SJCRH30 (cell line): ENCODE measurements around the gene KRTAP19-1. TPM values are rescaled to one million over a fixed set of nuclear protein-coding genes. Genes with fewer than 3 reads are reported as not detected.

Experiments
- DNase-seq, 2 experiments: peaks; one replicate each; pipeline ENCODE4 v3.0.0-alpha.2; 2015 to 2020
- H3K27ac ChIP-seq: fragments of 250-450 bp; sonication (Bioruptor Pico); 2 replicates; pipeline ENCODE4 v1.5.1; 2020; ENCODE audit warnings: mild to moderate bottlenecking, moderate library complexity
- H3K27me3 ChIP-seq: fragments of 250-450 bp; sonication (Bioruptor Pico); 2 replicates; pipeline ENCODE4 v1.5.1; 2020; ENCODE audit warnings: mild to moderate bottlenecking, moderate library complexity
- H3K36me3 ChIP-seq: fragments of 250-450 bp; sonication (Bioruptor Pico); 2 replicates; pipeline ENCODE4 v1.5.1; 2020; ENCODE audit warnings: mild to moderate bottlenecking, moderate library complexity
- H3K4me1 ChIP-seq: fragments of 250-450 bp; sonication (Bioruptor Pico); 2 replicates; pipeline ENCODE4 v1.5.1; 2020; ENCODE audit warnings: mild to moderate bottlenecking, moderate library complexity
- H3K4me3 ChIP-seq: fragments of 250-450 bp; sonication (Bioruptor Pico); 2 replicates; pipeline ENCODE4 v1.5.1; 2020; ENCODE audit warnings: mild to moderate bottlenecking, moderate library complexity
- H3K9me3 ChIP-seq: fragments of 250-450 bp; sonication (Bioruptor Pico); replicated peaks from 2 replicates; pipeline ENCODE4 v1.5.1; 2020; ENCODE audit warnings: mild to moderate bottlenecking, moderate library complexity
- total RNA-seq: library from RNA; depleted of rRNA; stranded (reverse); fragments of >200 nt; shearing (Covaris generic); gene quantifications from 2 replicates; pipeline ENCODE4 v1.2.3, GENCODE V29; 2014; rRNA removed

The KRTAP19-1 gene
- total RNA-seq, 1 experiment from 2014 or later, result not detected

DNA sequence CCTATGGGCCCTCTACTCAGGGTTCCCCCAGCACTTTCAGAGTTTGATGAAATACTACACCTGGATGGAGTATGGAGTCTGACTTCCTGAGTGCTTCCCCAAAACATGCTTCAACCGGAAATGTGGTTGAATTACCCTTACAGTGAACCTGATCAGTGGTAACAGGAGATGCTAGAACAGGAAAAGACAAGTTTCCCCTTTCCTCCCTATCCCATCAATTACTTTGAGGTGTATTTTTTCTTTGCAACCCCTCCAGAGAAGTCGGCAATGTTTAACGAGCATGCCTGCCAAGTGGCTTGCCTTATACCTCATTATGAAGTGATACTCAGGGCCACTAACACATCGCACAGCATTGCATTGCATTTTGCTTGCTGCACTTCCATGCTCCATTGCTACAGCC, 33.1 kb downstream of the KRTAP19-1 start:
- Histone ChIP-seq H3K27me3 (no peaks in the 10 kb centered on the region), H3K4me3 (no peak overlapping the region), H3K9me3 (no peaks in the 10 kb centered on the region), H3K27ac (no peak overlapping the region), H3K4me1 (no peaks in the 10 kb centered on the region), H3K36me3 (no peaks in the 10 kb centered on the region)
- DNase-seq, result no peak

DNA sequence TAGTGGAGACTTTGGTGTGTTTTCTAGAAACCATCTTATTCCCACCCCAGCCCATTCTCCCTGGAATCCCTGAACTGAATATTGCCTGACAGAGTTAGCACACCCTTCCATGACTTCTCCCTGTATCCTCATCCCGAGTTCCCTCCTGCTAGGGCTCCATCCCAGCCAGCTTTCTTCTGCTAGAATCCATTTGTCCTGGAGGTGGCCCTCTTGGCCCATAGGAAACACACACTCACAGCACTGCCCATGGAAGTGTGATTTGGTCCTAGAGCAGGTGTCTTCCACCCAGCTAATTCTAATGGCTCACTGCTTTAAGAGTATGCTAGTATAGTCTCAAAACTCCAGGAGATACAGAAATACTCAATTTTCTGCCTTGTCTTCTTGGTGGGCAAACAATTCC, 36.0 kb downstream of the KRTAP19-1 start:
- H3K4me1 ChIP-seq, result no peaks in the 10 kb centered on the region
- H3K9me3 ChIP-seq, result no peaks in the 10 kb centered on the region
- no peaks in the 10 kb centered on the region for H3K36me3 ChIP-seq
- no peak overlapping the region for H3K27ac ChIP-seq
- no peaks in the 10 kb centered on the region for H3K27me3 ChIP-seq
- no peak for DNase-seq
- no peak overlapping the region for H3K4me3 ChIP-seq

- H3K4me1 ChIP-seq, result no peaks in the 10 kb centered on the region
- H3K27ac ChIP-seq, result no peak overlapping the region
- H3K27me3 ChIP-seq, result no peaks in the 10 kb centered on the region
- no peak for DNase-seq
- H3K9me3 ChIP-seq, result no peaks in the 10 kb centered on the region
- no peaks in the 10 kb centered on the region for H3K36me3 ChIP-seq
- no peak overlapping the region for H3K4me3 ChIP-seq
Measured at GRCh38 chr21:30443226-30443625, 36.9 kb downstream of the KRTAP19-1 start.

DNA sequence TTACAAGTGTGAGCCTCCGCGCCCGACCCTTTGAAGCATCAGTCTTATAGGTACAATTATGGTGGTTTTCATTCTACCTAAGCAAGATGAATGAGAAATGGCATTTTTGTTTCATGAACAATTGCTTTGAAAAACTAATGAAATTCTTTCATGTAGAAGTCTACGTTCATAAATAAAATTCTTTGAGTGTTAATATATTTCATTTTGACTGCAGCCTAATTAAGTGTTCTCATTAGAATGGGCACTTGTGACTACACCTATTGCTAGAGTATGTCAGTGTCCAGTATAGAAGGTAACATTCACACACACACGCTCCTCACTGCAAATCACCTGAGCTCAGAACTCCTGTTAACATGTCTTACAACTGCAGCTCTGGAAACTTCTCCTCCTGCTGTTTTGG, 40.2 kb downstream of the KRTAP19-1 start, which contains the start of gene KRTAP15-1:
TSS of gene KRTAP15-1 (plus strand) at position 301 of the 400 bp plus-strand sequence. CDS start at position 354, 53 bp downstream.
- no peak within 1 kb of the TSS for H3K4me3 ChIP-seq
- H3K27me3 ChIP-seq, result no peaks in the 10 kb centered on the region
- no peaks in the 10 kb centered on the region for H3K36me3 ChIP-seq
- H3K27ac ChIP-seq, result no peak within 1 kb of the TSS
- H3K9me3 ChIP-seq, result no peaks in the 10 kb centered on the region
- H3K4me1 ChIP-seq, result no peaks in the 10 kb centered on the region
- no peak for DNase-seq

DNA sequence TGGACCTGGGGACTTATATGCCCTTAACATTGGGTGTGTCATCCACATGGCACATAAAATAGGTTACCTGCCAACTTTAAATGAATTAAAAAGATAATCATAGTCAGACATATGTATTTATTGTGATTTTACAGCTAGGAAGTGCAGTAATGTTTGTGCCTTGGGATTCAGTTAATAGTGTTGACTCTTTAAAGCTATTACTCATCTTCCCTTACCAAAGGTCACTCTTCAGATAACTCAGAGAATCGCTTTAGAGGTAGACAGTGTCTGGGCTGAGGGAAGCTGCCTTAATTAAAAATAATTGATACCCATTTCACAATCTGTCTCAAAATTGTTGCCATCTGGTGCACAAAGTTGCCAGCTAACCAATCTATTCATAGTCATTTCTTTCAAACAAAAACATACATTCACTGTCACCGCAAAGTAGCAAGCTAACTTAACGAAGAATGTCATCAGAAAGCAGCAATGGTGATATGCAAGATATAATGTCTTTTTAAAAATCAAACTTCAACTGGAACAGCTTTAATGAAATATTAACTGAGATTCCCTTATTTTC, 43.1 kb downstream of the KRTAP19-1 start:
- H3K36me3 ChIP-seq, result no peaks in the 10 kb centered on the region
- H3K4me3 ChIP-seq, result no peak overlapping the region
- H3K27ac ChIP-seq, result no peak overlapping the region
- H3K9me3 ChIP-seq, result no peaks in the 10 kb centered on the region
- DNase-seq, result no peak
- no peaks in the 10 kb centered on the region for H3K4me1 ChIP-seq
- H3K27me3 ChIP-seq, result no peaks in the 10 kb centered on the region

DNA sequence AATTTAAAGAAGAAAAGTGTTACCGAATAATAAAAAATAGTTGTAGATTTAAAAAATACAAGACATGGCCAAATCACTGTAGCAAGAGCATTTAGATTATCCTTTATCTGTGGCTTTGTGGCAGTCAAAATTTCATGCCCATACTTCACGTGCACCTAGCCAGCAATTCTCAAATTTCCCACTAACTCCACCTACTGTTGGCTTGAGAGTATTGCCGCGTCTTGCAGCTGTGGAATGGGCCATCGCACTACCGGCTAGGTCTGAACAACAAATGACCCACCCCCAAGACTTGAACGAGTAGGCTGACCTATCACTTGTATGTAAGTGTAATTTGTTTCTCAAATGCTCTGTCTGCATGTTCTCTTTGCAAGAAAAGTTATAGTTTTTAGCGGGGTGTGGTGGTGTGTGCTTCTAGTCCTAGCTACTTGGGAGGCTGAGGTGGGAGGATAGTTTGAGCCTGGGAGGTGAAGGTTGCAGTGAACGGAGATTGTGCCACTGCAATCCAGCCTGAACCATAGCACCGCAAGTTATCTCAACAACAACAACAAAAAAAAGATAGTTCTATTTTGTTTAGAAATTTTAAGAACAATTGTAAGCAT, 46.0 kb downstream of the KRTAP19-1 start:
- H3K27me3 ChIP-seq, result no peaks in the 10 kb centered on the region
- no peaks in the 10 kb centered on the region for H3K9me3 ChIP-seq
- no peak overlapping the region for H3K27ac ChIP-seq
- H3K4me3 ChIP-seq, result no peak overlapping the region
- H3K36me3 ChIP-seq, result no peaks in the 10 kb centered on the region
- H3K4me1 ChIP-seq, result no peaks in the 10 kb centered on the region
- peak; percentile 36 to 61 for DNase-seq

DNA sequence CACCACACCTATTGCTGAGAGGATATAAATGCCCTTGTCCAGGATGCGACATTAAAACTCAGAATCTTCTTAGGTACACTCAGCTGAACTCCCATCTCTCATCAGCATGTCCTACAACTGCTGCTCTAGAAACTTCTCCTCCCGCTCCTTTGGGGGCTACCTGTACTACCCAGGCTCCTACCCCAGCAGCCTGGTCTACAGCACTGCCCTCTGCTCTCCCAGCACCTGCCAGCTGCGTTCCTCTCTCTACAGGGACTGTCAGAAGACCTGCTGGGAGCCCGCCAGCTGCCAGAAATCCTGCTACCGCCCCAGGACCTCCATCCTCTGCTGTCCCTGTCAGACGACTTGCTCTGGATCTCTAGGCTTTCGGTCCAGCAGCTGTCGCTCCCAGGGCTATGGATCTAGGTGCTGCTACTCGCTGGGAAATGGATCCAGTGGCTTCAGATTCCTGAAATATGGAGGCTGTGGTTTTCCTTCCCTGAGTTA, 50.0 kb downstream of the KRTAP19-1 start, which contains the start of gene KRTAP13-4:
TSS of gene KRTAP13-4 (plus strand) at position 51 of the 486 bp plus-strand sequence. CDS start at position 107, 56 bp downstream.
- DNase-seq, result no peak
- H3K4me3 ChIP-seq, result no peak within 1 kb of the TSS
- H3K9me3 ChIP-seq, result no peaks in the 10 kb centered on the region
- H3K36me3 ChIP-seq, result no peaks in the 10 kb centered on the region
- H3K27ac ChIP-seq, result no peak within 1 kb of the TSS
- no peaks in the 10 kb centered on the region for H3K4me1 ChIP-seq
- H3K27me3 ChIP-seq, result no peaks in the 10 kb centered on the region

Other genes starting within 250 kb of the KRTAP19-1 start
- gene KRTAP24-1, start 197.4 kb downstream of the KRTAP19-1 start, total RNA-seq, result not detected in 2 replicates
- not detected in 2 replicates for gene KRTAP25-1, start 190.9 kb downstream of the KRTAP19-1 start, total RNA-seq
- gene KRTAP26-1, start 160.1 kb downstream of the KRTAP19-1 start, total RNA-seq, result not detected in 2 replicates
- not detected in 2 replicates for gene KRTAP27-1, start 142.7 kb downstream of the KRTAP19-1 start, total RNA-seq
- gene KRTAP23-1, start 131.8 kb downstream of the KRTAP19-1 start, total RNA-seq, result not detected in 2 replicates
- gene KRTAP13-2, start 108.1 kb downstream of the KRTAP19-1 start, total RNA-seq, result not detected in 2 replicates
- gene KRTAP13-1, start 84.3 kb downstream of the KRTAP19-1 start, total RNA-seq, result not detected in 2 replicates
- not detected in 2 replicates for gene KRTAP13-3, start 54.4 kb downstream of the KRTAP19-1 start, total RNA-seq
- not detected in 2 replicates for gene KRTAP13-4, start 50.1 kb downstream of the KRTAP19-1 start, total RNA-seq
- not detected in 2 replicates for gene KRTAP15-1, start 40.1 kb downstream of the KRTAP19-1 start, total RNA-seq
- gene KRTAP19-2, start 7.1 kb upstream of the KRTAP19-1 start, total RNA-seq, result not detected in 2 replicates
- not detected in 2 replicates for gene KRTAP19-3, start 11.6 kb upstream of the KRTAP19-1 start, total RNA-seq
- gene KRTAP19-4, start 16.8 kb upstream of the KRTAP19-1 start, total RNA-seq, result not detected in 2 replicates
- not detected in 2 replicates for gene KRTAP19-5, start 21.8 kb upstream of the KRTAP19-1 start, total RNA-seq
- gene KRTAP19-6, start 61.5 kb upstream of the KRTAP19-1 start, total RNA-seq, result not detected in 2 replicates
- gene KRTAP19-7, start 80.9 kb upstream of the KRTAP19-1 start, total RNA-seq, result not detected in 2 replicates
- gene KRTAP22-2, start 110.0 kb upstream of the KRTAP19-1 start, total RNA-seq, result not detected in 2 replicates
- gene KRTAP6-3, start 112.1 kb upstream of the KRTAP19-1 start, total RNA-seq, result not detected in 2 replicates
- gene KRTAP6-2, start 118.5 kb upstream of the KRTAP19-1 start, total RNA-seq, result not detected in 2 replicates
- gene KRTAP22-1, start 120.7 kb upstream of the KRTAP19-1 start, total RNA-seq, result not detected in 2 replicates
- not detected in 2 replicates for gene KRTAP6-1, start 133.6 kb upstream of the KRTAP19-1 start, total RNA-seq
- gene KRTAP20-1, start 136.1 kb upstream of the KRTAP19-1 start, total RNA-seq, result not detected in 2 replicates
- not detected in 2 replicates for gene KRTAP20-4, start 140.3 kb upstream of the KRTAP19-1 start, total RNA-seq
- not detected in 2 replicates for gene KRTAP20-2, start 154.8 kb upstream of the KRTAP19-1 start, total RNA-seq
- not detected in 2 replicates for gene KRTAP20-3, start 162.5 kb upstream of the KRTAP19-1 start, total RNA-seq
- not detected in 2 replicates for gene KRTAP21-3, start 238.4 kb upstream of the KRTAP19-1 start, total RNA-seq